A549 treated with AZD2906 at 1 μM for 4 hours (cell line): ENCODE results near the gene ACADM. TPM values are rescaled to one million over a fixed set of nuclear protein-coding genes. Genes with fewer than 3 reads are reported as not detected.

Experiments used
- total RNA-seq: library from RNA; stranded (reverse); fragments of 200-300 nt; extraction: Qiagen RNA extraction; gene quantifications from 5 replicates; pipeline ENCODE4 v1.2.3, GENCODE V29; 2022

ACADM gene
- 25.8 to 43.6 TPM (median 27.2 TPM) in 5 replicates for total RNA-seq

DNA sequence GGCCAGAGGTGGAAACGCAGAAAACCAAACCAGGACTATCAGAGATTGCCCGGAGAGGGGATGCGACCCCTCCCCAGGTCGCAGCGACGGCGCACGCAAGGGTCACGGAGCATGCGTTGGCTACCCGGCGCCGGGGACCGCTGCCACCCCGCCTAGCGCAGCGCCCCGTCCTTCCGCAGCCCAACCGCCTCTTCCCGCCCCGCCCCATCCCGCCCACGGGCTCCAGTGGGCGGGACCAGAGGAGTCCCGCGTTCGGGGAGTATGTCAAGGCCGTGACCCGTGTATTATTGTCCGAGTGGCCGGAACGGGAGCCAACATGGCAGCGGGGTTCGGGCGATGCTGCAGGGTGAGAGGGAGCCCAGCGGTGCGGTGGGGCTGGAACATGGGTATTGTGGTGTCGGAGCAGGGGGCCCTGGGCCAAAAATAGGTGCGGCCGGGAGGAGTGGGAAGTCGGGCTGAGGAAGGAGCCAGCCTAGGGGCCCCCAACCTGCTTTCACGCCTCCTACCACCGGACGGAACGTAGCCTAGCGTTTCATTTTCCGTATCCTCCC is at the start of gene ACADM:
ACADM (plus strand) TSS at position 238 of the 551 bp plus-strand sequence; CDS start at position 317, 79 bp downstream.

GRCh38 chr1:75785983-75786853 is 61.7 kb downstream of the ACADM start, which contains the start of gene RABGGTB:
Gene RABGGTB (plus strand): TSS chr1:75786256. CDS start chr1:75786272, 16 bp downstream.

GRCh38 chr1:75796376-75797272 is 72.1 kb downstream of the ACADM start, which contains the start of gene MSH4:
Gene MSH4 (plus strand): TSS chr1:75796882. CDS start chr1:75796986, 104 bp downstream.

Other genes starting within 250 kb of the ACADM start
- gene SLC44A5, start 113.6 kb upstream of the ACADM start, total RNA-seq, result 0.03 to 0.05 TPM (median 0.04 TPM) in 4 of 5 replicates, not detected in the other
- gene RABGGTB, start 61.5 kb downstream of the ACADM start, total RNA-seq, result 57.4 to 73.8 TPM (median 59.1 TPM) in 5 replicates
- 0.02 TPM in 2 of 5 replicates, not detected in the others for gene MSH4, start 72.2 kb downstream of the ACADM start, total RNA-seq
- not detected in 5 replicates for gene ASB17, start 207.7 kb downstream of the ACADM start, total RNA-seq